Activated CD8-positive, alpha-beta memory T cell treated with anti-CD3 and anti-CD28 coated beads, Interleukin-2, amount 50 U/mL, for 48 hours (primary cell): Measurements from ENCODE around the gene IL17REL.
A peak's percentile ranks its signal among the peaks of the same experiment; 100 is the strongest.
"Not testable (repeated sequence)": the region's sequence is repeated elsewhere in the genome, so short reads cannot be mapped to it uniquely, and the experiment has no call there.

Source experiments
- DNase-seq: peaks from one replicate; pipeline ENCODE4 v3.0.0-alpha.2; 2020

IL17REL gene

DNA sequence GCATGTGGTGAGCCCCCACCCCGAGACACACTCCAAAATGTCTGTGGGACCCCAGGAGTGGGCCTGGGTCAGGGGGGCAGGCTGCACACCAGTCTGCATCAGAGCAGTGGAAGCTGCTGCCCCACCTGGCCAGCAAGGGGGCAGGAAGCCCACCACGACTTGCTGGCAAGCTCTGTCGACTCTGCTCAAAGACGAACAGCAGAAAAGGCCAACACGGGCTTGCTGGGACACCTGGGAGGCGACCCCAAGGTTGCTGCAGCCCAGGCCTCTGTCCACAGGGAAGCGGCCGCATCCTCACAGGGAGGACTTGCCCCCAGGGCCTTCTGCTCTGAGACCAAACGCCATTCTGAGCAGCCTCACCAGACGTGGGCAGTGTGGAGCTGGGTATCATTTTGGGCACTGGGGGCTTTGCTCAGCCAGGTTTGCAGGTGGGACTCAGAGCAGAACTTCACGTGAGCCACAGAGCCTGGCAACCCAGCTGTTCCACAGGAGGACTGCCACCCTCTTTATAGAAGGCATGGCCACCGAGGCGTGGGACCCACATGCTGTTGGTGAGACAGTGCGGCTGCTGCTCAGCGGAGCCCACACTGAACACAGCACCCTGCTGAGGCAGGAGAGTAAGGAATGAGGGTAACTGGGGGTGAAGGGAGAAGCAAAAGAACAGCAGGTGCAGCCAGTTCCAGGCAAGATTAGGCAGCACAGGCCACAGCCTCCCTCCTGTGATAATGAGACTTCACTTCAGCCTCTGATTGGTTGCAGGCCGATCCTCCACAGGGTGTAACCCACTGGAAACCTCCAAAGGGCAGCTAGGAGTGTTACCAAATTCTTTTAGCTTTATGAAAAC is 11.0 kb downstream of the IL17REL start:
- peak; percentile 52 for DNase-seq

DNA sequence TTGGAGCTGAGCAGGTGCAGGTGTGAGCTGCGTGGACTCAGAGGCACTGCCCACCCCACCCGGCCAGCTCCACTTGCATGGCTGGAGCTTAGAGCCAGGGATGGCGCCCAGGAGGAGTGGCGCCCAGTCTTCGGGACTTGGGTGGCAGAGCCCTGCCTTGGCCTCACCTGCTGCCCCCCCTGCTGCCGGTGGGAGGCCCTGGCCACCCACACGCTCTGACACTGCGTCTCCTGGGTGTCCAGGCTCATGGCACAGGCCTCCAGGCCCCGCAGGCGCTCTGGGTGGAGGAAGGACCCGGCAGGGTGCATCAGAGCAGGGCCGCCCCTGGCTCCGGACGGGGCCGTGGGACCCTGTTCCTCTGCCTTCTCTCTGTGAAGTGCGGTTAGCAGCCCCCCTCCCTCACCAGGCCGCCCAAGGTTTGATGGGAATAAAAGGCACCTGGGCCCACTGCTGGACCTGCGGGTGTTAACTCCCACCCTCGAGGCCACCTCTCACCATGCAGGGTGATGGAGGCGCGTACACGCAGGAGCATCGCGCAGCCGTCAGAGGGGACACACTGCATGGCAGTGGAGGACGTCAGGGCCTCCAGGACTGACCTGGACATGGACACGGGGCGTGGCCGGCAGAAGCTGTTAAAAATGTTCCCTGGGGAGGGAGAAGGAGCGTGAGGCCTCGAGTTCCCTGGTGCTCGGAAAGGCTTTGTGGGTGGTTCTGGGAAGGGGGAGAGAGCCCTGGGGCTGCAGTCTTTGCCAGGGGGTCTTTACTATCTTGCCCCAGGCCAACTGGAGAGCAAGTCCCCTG is 11.8 kb downstream of the IL17REL start:
- peak; percentile 47 for DNase-seq

DNA sequence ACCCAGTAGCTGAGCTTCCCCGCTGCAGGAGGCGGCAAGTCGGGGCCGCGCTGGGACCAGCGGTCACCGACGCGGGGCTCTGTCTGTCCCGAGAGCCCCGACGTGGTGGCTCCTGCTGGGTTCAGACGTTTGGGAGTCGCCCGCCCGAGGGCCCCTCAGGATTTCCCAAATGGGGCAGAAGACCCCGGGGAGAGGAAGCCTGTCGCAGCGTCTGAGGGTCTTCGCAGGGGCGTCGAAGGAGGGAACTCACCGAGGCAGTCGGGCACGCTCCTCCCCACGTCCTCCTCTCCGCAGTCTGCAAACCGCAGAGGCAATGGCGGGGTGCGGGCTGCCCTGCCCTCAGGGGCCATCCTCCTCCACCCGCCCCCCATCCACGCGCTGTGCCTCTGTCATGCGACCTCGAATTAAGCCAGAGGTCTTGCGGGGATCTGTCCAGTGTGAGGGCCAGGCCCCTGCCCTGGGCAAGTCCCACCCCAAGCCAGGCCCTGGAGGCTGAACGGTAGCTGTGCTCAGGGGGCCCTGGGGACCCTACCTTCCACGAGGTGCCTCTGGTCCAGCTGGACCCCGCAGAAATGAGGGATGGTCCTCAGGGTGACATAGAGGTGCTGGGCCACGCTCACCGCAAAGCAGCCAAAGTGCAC is 12.5 kb downstream of the IL17REL start:
- peak; percentile 48 for DNase-seq

DNA sequence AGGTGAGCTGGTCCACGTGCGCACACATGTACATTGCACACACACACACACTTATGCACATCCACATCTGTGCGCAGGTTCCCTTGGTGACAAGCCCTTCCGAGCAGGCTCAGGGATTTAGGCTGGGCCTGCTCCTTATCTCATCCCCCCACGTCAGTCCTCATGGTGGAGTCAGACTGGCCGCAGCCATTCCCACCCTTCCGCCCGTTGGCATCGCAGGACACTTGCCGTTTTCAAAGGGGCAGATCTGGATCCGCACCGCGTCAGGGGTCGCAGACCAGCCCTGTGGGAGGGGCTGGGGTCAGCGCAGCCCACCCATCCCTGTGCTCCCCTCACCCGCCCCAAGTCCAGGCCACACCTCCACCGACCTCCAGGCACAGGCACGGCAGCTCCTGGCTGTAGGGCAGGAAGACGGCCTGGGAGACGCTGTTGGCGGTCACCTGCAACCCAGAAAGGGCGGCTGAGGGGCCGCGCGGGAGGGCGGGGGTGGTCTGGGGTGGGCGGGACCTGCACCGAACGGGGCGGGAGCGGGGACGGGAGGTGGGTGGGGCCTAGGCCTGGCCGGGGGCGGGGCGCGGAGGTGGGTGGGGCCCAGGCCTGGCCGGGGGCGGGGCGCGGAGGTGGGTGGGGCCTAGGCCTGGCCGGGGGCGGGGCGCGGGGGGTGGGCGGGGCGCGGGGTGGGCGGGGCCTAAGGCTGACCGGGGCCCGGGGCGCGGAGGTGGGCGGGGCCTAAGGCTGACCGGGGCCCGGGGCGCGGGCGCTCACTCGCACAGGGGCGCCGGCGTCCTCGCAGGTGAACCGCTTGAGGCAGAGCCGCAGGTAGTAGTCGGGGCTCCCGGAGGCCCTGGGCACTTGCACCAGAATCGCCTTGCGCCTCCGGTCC is 13.3 kb downstream of the IL17REL start:
- peak; percentile 72 for DNase-seq

- peak; percentile 44 for DNase-seq
Measured at GRCh38 chr22:49998718-49999062, 13.9 kb downstream of the IL17REL start.

DNA sequence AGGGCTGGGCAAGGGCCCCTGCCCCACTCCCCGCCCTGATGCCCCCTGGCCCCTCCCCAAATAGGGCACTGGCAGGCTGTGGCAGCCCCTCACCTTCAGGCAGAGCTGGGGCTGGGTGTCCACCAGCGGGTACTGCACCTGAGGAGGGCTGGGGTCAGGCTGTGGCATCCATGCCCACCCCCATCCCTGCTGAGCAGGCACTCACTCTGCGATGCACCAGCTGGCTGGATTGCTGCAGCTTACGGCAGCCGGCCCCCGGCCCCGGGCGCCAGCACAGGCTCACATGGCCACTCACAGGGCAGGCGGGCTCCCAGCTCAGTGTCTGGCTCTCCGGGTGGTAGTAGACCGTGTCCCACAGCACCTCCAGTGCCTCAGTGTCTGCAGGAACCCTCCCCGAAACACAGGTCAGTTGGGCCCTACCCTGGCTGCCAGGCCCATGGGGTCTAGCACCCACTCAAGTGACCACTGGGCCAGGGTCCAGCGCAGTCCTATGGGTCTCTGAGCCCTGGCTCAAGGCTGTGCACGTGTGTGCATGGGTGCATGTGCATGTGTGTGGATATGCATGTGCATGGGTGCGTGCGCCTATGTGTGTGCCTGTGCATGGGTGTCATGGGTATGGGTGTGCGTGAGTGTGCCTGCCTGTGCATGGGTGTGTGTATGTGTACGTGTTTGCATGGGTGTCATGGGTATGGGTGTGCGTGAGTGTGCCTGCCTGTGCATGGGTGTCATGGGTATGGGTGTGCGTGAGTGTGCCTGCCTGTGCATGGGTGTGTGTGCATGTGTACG is 14.4 kb downstream of the IL17REL start:
- DNase-seq, result peak; percentile 51

DNA sequence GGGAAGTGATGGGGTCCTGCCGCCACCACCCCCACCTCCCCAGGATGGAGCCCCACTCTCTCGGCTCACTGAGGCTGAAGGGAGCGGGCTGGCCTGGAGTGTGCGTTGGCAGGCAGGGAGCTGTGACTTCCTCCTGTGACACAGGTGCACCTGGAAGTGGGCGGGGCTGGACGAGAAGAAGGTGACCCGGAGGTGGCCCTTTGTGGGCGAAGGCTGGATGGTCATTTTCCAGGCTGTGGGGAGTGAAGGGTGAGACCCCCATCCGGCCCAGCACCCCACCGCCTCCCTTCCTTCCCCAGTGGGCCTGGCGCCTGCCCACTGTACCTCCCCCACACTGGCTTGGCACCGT is 15.3 kb downstream of the IL17REL start:
- no peak for DNase-seq

- no peak for DNase-seq
Measured at GRCh38 chr22:49996518-49997250, 15.9 kb downstream of the IL17REL start.

DNA sequence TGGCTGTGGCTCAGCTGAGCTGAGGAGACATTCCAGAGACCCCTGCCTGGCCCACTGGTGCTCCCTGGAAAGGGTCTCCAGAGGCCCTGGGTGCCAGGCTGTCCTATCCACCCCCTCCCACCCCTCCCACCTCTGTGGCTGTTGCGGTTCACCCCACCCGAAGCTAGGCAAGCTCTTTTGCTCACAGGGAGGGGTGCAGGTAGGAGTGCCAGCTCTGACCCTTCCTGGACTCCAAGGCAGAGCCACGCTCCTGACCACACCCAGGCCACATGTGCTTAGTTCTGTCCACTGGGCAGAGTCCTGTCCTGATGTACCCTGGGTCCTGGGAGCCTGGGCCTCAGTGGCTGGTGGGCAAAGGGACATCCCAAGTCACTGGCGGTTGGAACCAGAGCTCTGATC is 16.4 kb downstream of the IL17REL start:
- no peak for DNase-seq

- no peak for DNase-seq
Measured at GRCh38 chr22:49995361-49996118, 17.0 kb downstream of the IL17REL start.

- no peak for DNase-seq
Measured at GRCh38 chr22:49995041-49995360, 17.6 kb downstream of the IL17REL start.

DNA sequence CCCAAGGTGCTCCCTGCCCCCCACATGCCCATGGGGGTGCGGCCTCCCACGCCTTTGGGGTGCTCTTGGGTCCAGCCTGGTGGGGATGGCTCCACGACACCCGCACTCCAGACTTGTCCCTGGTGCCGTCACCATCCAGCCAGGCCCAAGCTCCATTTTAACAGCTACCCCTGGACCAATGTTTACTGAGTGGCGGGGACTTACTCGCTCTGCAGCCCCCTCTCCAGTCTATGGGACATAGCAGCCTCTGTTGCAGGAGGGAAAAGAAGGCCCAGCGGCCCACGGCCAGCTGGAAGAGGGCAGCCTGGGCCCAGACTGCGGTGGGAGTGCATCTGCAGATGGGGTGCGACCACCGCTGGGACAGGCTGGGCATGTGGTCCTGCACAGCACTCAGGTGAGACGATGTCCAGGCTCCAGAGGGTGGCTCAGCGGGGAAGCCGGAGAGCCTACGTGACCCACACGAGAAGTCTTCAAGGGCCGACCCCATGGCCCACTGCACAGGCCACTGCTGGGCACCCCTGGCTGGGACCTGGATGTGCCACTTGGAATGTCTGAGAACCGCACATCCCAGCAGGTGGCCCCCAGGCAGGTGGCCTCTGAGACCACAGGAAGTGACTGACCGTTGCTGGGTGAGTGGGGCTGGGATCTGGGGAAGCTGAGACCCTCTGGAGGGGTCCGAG is 18.1 kb downstream of the IL17REL start:
- DNase-seq, result no peak

DNA sequence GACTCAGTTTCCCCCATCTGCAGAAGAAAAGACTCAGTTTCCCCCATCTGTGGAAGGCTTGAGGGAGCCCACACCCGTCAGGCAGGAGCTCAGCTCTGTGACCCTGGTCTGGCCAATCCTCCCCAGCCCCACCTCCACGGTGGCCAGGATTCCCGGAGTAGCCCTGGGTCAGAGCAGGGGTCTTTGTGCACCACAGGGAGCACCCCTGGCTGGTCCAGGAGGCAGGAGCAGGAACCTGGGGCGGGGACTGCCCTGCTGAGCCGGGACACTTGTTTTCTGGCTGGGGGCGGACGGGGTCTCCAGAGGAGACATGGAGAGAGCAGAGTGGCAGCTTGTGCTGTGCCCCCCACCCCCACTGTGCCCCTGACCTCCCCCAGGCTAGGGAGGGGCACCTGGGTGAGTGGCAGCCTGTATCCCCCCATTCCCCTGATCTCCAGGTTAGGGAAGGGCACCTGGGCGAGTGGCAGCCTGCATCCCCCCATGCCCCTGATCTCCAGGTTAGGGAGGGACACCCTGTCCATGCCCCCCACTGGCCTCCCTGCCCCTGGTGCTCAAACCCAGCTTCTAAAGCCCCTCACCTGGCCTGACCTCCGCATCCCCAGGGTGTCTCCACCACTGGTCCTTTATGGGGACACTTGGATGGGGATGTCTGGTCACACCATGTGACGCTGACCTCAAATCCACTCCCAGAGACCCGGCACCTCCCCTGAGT is 18.8 kb downstream of the IL17REL start:
- no peak for DNase-seq

GRCh38 chr22:49992921-49993648 is 19.5 kb downstream of the IL17REL start:
- DNase-seq, result no peak

DNA sequence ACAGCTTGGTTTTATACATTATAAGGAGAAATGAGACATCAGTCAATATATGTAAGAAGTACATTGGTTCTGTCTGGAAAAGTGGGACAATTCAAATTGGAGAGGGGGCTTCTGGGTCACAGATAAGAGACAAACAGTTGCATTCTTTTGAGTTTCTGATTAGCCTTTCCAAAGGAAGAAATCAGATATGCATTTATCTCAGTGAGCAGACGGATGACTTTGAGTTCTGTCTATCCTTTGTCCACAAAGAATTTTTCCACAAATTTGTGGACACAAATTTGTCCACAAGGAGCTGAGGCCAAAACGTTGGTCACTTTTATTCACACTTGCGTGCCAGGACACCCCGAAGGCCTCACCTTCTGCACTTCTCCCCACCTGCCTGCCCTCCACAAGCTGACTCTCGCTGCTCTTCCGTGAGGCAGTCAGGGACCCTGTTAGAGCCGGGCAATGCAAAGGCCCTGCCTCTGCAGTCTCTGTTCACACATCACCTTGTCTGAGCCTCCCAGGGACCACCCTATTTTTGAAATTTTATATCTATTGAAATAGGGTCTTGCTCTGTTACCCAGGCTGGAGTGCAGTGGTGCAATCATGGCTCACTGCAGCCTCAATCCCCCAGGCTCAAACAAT is 20.5 kb downstream of the IL17REL start:
- DNase-seq, result no peak

DNA sequence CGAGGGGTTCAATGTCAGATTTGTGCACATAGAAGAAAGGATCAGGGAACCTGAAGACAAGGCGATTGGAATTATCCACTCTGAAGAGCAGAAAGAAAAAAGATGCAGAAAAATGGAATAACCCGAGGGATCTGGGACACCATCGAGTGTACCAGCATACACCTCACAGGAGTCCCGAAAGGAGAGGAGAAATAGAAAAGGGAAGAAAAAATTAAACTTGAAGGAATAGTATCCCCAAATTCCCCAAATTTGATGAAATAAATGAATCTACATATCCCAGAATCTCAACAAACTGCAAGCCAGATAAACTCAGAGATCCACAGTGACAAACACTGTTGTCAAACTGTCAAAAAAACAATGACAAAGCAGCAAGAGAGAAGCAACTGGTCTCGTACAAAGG is 21.4 kb downstream of the IL17REL start:
- no peak for DNase-seq

- DNase-seq, result not testable (repeated sequence)
Measured at GRCh38 chr22:49989826-49990225, 22.7 kb downstream of the IL17REL start.

DNA sequence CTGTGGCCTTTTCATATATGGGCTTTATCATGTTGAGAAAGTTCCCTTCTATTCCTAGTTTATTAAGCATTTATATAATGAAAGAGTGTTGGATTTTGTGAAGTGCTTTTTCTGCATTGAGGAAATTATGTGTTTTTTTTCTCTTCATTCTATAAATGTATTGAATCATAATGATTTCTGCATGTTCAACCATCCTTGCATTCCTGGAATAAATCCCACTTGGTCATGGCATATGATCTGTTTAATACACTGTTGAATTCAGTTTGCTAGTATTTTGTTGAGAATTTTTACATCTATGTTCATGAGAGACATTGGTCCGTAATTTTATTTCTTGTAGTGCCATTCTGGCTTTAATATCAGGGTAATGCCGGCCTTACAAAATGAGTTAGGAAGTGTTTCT is 26.2 kb downstream of the IL17REL start:
- DNase-seq, result no peak
